PC-9 (cell line): ENCODE measurements around the gene C20orf144. TPM values are rescaled to one million over a fixed set of nuclear protein-coding genes. Genes with fewer than 3 reads are reported as not detected.

Experiments
- Bru-seq: library from RNA; stranded (reverse); fragments of 400-500 nt; gene quantifications from one replicate; lab custom pipeline; 2021; lab: Mats Ljungman, UMichigan
- BruChase-seq, 2 experiments: library from RNA; stranded (reverse); fragments of 400-500 nt; gene quantifications; one replicate each; lab custom pipeline; 2021; lab: Mats Ljungman, UMichigan
- BruUV-seq: library from RNA; stranded (reverse); fragments of 400-500 nt; replicated peaks from 2 replicates; lab custom pipeline; 2021; lab: Mats Ljungman, UMichigan
- CTCF ChIA-PET: fragments of 300-600 bp; sonication (Branson Sonifier 250); formaldehyde crosslinking; loops from one replicate; lab custom pipeline; 2022; ENCODE audit warnings: antibody characterized with exemption; lab: Charles Lee
- POLR2A ChIA-PET: fragments of 300-600 bp; sonication (Branson Sonifier 250); formaldehyde crosslinking; loops from one replicate; lab custom pipeline; 2022; ENCODE audit warnings: antibody characterized with exemption; ENCODE audit not compliant: unreplicated experiment; lab: Charles Lee
- DNase-seq, 2 experiments: peaks; one replicate each; pipeline versions ENCODE4 v3.0.0 to v3.0.0-alpha.2; 2015 to 2022; ENCODE audit warnings: mixed read lengths in 1 of 2
- H2AFZ ChIP-seq: fragments of 200-600 bp; sonication (generic); 2 replicates; pipeline ENCODE4 v1.8.1; 2017; ENCODE audit warnings: antibody characterized with exemption
- H3F3A ChIP-seq: fragments of 200-600 bp; sonication (generic); 2 replicates; pipeline ENCODE4 v1.8.1; 2017; ENCODE audit warnings: antibody characterized with exemption, mild to moderate bottlenecking, low read depth; ENCODE audit not compliant: insufficient read depth
- H3K27ac ChIP-seq: fragments of 200-600 bp; sonication (generic); 2 replicates; pipeline ENCODE4 v1.6.1; 2016; ENCODE audit warnings: mixed run types
- H3K27me3 ChIP-seq: fragments of 200-600 bp; sonication (generic); 2 replicates; pipeline ENCODE4 v1.6.1; 2016; ENCODE audit warnings: low read depth, mixed run types; ENCODE audit not compliant: insufficient read depth
- H3K36me3 ChIP-seq: fragments of 200-600 bp; sonication (generic); 2 replicates; pipeline ENCODE4 v1.6.1; 2016; ENCODE audit warnings: low read depth, mixed run types
- H3K4me1 ChIP-seq: fragments of 200-600 bp; sonication (generic); replicated peaks from 2 replicates; pipeline ENCODE4 v1.6.1; 2016; ENCODE audit warnings: mixed run types; ENCODE audit not compliant: insufficient read depth
- H3K4me2 ChIP-seq: fragments of 200-600 bp; sonication (generic); 2 replicates; pipeline ENCODE4 v1.6.1; 2017; ENCODE audit warnings: mixed run types
- H3K4me3 ChIP-seq: fragments of 200-600 bp; sonication (generic); 2 replicates; pipeline ENCODE4 v1.6.1; 2016; ENCODE audit warnings: mixed run types
- H3K79me2 ChIP-seq: fragments of 200-600 bp; sonication (generic); 2 replicates; pipeline ENCODE4 v1.6.1; 2017; ENCODE audit warnings: low read depth, mixed run types
- H3K9me2 ChIP-seq: fragments of 200-600 bp; sonication (generic); 2 replicates; pipeline ENCODE4 v1.8.1; 2017; ENCODE audit warnings: mild to moderate bottlenecking; ENCODE audit not compliant: insufficient read depth
- H3K9me3 ChIP-seq: fragments of 200-600 bp; sonication (generic); 2 replicates; pipeline ENCODE4 v1.8.1; 2016; ENCODE audit warnings: low read depth; ENCODE audit not compliant: insufficient read depth
- H4K20me1 ChIP-seq: fragments of 200-600 bp; sonication (generic); 2 replicates; pipeline ENCODE4 v1.8.1; 2017; ENCODE audit not compliant: insufficient read depth
- CTCF ChIP-seq: fragments of 200-600 bp; sonication (generic); conservative IDR thresholded peaks from 2 replicates; pipeline ENCODE4 v1.6.1; 2017; ENCODE audit warnings: mixed run types, antibody characterized with exemption, mild to moderate bottlenecking, moderate library complexity
- EZH2 ChIP-seq: fragments of 200-600 bp; sonication (generic); IDR thresholded peaks from 2 replicates; pipeline ENCODE4 v1.8.0; 2017; ENCODE audit warnings: antibody characterized with exemption, low read depth
- intact Hi-C: fragments of 100-400 bp; cut with micrococcal nuclease; formaldehyde crosslinking; loops from one replicate; pipeline ENCODE4 v1.10.0; 2022; ENCODE audit not compliant: unreplicated experiment
- long read RNA-seq: library from polyadenylated mRNA; stranded (forward); transcript quantifications from one replicate; pipeline ENCODE4 v2.0.0, GENCODE V29; 2022
- total RNA-seq: library from RNA; stranded (reverse); gene quantifications from 2 replicates; pipeline ENCODE4 v1.2.3, GENCODE V29; 2021

The C20orf144 gene
- total RNA-seq = 0.18 and 0.20 TPM in 2 replicates
- not detected for Bru-seq, nascent RNA
- BruChase-seq, experiment 1, labeled RNA remaining after a 2-hour chase = not detected
- BruChase-seq, experiment 2, labeled RNA remaining after a 6-hour chase = not detected
- long read RNA-seq, partial matches to known transcripts = 0 of 1 reads
- long read RNA-seq, other reads (novel, unspliced or antisense) = 0 of 1 reads

- DNase-seq = no peak
- TF ChIP-seq EZH2 (no peak), CTCF (no peak)
- Histone ChIP-seq H3K27me3 (no peaks in the 10 kb centered on the region), H3K79me2 (no peaks in the 10 kb centered on the region; the same call in none of the 2 replicates), H3F3A (peaks cover 29% of the 10 kb centered on the region; the same call in 1 of the 2 replicates), H3K4me2 (peak within 1 kb of the TSS; percentile 90), H3K4me1 (peaks cover 26% of the 10 kb centered on the region; the same call in 1 of the 2 replicates), H3K4me3 (peak within 1 kb of the TSS; percentile 78), H3K27ac (no peak within 1 kb of the TSS), H3K9me2 (no peaks in the 10 kb centered on the region), H3K36me3 (no peaks in the 10 kb centered on the region), H4K20me1 (no peaks in the 10 kb centered on the region), H3K9me3 (no peaks in the 10 kb centered on the region), H2AFZ (peak within 1 kb of the TSS; percentile 66)
- intact Hi-C loops = loop anchor here (10.0 kb wide), 1 partner anchor 333 kb away; the partner anchor contains the start of gene RALY
- ChIA-PET POLR2A (no interaction called here), CTCF (no interaction called here)
- no TSS peak for BruUV-seq
Measured at GRCh38 chr20:33662172-33662571, at the start of gene C20orf144. TSS of gene C20orf144 (plus strand) at chr20:33662327. CDS start at chr20:33662346, 19 bp downstream.

- no peak for DNase-seq
- Histone ChIP-seq H3K79me2 (no peaks in the 10 kb centered on the region), H3K9me2 (no peaks in the 10 kb centered on the region), H4K20me1 (no peaks in the 10 kb centered on the region), H3K36me3 (0 out of 2 replicates have a peak, but pooled peaks cover 8% of the 10 kb centered on the region), H3K27ac (no peak overlapping the region), H3F3A (no peaks in the 10 kb centered on the region), H3K9me3 (no peaks in the 10 kb centered on the region), H3K4me3 (no peak overlapping the region), H3K4me1 (no peaks in the 10 kb centered on the region), H3K4me2 (no peak overlapping the region), H3K27me3 (no peaks in the 10 kb centered on the region), H2AFZ (no peak overlapping the region)
- BruUV-seq = no TSS peak
- CTCF ChIA-PET = no interaction called here
- intact Hi-C loops = no loop called here
- POLR2A ChIA-PET = interaction anchor here (0.7 kb wide), 1 partner anchor 132 kb away, joined by 5 read pairs; the partner anchor contains the start of gene CBFA2T2
- TF ChIP-seq EZH2 (no peak), CTCF (no peak)
Measured at GRCh38 chr20:33621717-33622400, 40.3 kb upstream of the C20orf144 start.

GRCh38 chr20:33622705-33623365 is 39.3 kb upstream of the C20orf144 start:
- no peak for DNase-seq
- no TSS peak for BruUV-seq
- Histone ChIP-seq H3K9me2 (no peaks in the 10 kb centered on the region), H3K9me3 (no peaks in the 10 kb centered on the region), H2AFZ (no peak overlapping the region), H3K27ac (no peak overlapping the region), H3K4me1 (no peaks in the 10 kb centered on the region), H3K4me2 (no peak overlapping the region), H3K4me3 (no peak overlapping the region), H3F3A (no peaks in the 10 kb centered on the region), H3K27me3 (no peaks in the 10 kb centered on the region), H3K36me3 (0 out of 2 replicates have a peak, but pooled peaks cover 9% of the 10 kb centered on the region), H3K79me2 (no peaks in the 10 kb centered on the region), H4K20me1 (no peaks in the 10 kb centered on the region)
- intact Hi-C loops = no loop called here
- no peak for TF ChIP-seq EZH2
- no peak for TF ChIP-seq CTCF
- ChIA-PET POLR2A (no interaction called here), CTCF (no interaction called here)
